GM12878 (cell line): ENCODE results near the gene HEPACAM.

Experiments used
- ATF2 ChIP-seq: IDR thresholded peaks from 2 replicates; pipeline ENCODE4 v1.6.1; 2012; ENCODE audit warnings: low read length, inconsistent platforms
- CBFB ChIP-seq: IDR thresholded peaks from 2 replicates; pipeline ENCODE4 v1.6.1; 2016; ENCODE audit warnings: antibody characterized with exemption, low read depth
- EP300 ChIP-seq, 2 experiments: fragments of 150-350 bp in 1 of 2; IDR thresholded peaks; 2 replicates each; pipeline ENCODE4 v1.6.1; 2011 to 2012; ENCODE audit warnings: low read depth in 2 of 2, low read length in 2 of 2, borderline replicate concordance in 1 of 2, improper control_type of control experiment in 1 of 2, inconsistent platforms in 1 of 2; ENCODE audit not compliant: control insufficient read depth in 1 of 2
- FOXM1 ChIP-seq: IDR thresholded peaks from 2 replicates; pipeline ENCODE4 v1.6.1; 2012; ENCODE audit warnings: low read depth, mild to moderate bottlenecking, inconsistent platforms, low read length, moderate library complexity
- KDM1A ChIP-seq: fragments of 200-600 bp; sonication (generic); IDR thresholded peaks from 2 replicates; pipeline ENCODE4 v1.6.1; 2016; ENCODE audit warnings: borderline replicate concordance
- MTA2 ChIP-seq: fragments of 450-650 bp; IDR thresholded peaks from 2 replicates; pipeline ENCODE4 v1.6.1; 2016; ENCODE audit warnings: low read depth, mild to moderate bottlenecking, moderate library complexity
- MTA3 ChIP-seq: IDR thresholded peaks from 2 replicates; pipeline ENCODE4 v1.6.1; 2012; ENCODE audit warnings: low read length, inconsistent platforms, borderline replicate concordance
- NR2C2 ChIP-seq: IDR thresholded peaks from 2 replicates; pipeline ENCODE4 v1.6.1; 2011; ENCODE audit warnings: borderline replicate concordance, low read depth; ENCODE audit not compliant: control insufficient read depth, insufficient read length
- REST ChIP-seq: IDR thresholded peaks from 2 replicates; pipeline ENCODE4 v1.6.1; 2012; ENCODE audit warnings: mild to moderate bottlenecking, low read depth, low read length
- TF ChIP-seq, protein P1 (sequence below), 3 experiments: IDR thresholded peaks in 2 of 3; conservative IDR thresholded peaks in 1 of 3; 2 replicates each; pipeline ENCODE4 v1.5.1; 2011; ENCODE audit warnings: low read depth in 3 of 3, low read length in 3 of 3, mild to moderate bottlenecking in 3 of 3, control low read depth in 2 of 3, moderate library complexity in 2 of 3, inconsistent platforms in 1 of 3, mixed read lengths in 1 of 3; ENCODE audit not compliant: control insufficient read depth in 2 of 3, insufficient read depth in 1 of 3; ENCODE audit errors: extremely low read depth in 1 of 3

DNA sequence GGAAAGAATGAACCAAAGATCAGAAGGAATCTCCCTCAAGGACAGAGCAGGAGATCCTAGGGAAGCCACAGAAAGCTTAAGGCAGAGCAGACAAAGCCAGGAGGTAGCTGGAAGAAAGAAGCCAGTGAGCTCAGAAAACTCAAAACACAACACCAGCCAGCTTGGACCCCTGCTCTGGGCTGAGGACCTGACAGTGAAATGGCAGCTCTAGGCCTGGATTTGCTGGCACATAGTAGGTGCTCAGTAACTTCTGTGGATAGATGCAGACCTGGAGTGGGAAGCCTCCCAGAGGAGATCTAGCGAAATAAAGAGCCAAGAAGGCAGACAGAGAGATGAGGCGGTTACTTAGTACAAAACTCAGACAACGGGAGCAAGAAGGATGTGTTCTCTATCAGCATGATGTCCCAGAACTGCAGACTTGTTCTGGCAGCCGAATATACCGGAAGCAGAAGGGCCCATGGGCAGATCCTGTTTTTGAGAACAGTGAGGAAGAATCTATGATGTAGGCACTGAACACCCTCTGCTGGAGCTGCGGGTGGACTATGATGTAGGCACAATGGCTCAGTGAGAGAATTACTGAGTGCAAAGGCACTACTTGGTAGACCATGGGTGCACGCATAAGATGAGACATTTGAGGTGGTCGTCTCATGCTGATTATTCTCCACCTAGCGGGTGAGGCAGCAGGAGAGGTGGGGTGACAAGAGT lies 42.9 kb downstream of the HEPACAM start:
- TF ChIP-seq ATF2, result no peak
- no peak for TF ChIP-seq EP300 (IDR thresholded peaks at IDR 0.05; ENCODE audit: borderline replicate concordance in 1 of 2, control insufficient read depth in 1 of 2, low read depth in 2 of 2, low read length in 2 of 2)
- TF ChIP-seq, protein P1, sequence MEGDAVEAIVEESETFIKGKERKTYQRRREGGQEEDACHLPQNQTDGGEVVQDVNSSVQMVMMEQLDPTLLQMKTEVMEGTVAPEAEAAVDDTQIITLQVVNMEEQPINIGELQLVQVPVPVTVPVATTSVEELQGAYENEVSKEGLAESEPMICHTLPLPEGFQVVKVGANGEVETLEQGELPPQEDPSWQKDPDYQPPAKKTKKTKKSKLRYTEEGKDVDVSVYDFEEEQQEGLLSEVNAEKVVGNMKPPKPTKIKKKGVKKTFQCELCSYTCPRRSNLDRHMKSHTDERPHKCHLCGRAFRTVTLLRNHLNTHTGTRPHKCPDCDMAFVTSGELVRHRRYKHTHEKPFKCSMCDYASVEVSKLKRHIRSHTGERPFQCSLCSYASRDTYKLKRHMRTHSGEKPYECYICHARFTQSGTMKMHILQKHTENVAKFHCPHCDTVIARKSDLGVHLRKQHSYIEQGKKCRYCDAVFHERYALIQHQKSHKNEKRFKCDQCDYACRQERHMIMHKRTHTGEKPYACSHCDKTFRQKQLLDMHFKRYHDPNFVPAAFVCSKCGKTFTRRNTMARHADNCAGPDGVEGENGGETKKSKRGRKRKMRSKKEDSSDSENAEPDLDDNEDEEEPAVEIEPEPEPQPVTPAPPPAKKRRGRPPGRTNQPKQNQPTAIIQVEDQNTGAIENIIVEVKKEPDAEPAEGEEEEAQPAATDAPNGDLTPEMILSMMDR (IDR thresholded peaks at IDR 0.05 in 2 of 3, conservative IDR thresholded peaks at IDR 0.05 in 1 of 3; ENCODE audit: control insufficient read depth in 2 of 3, extremely low read depth in 1 of 3, insufficient read depth in 1 of 3, low read depth in 3 of 3, low read length in 3 of 3), result no peak
- TF ChIP-seq REST, result no peak
- TF ChIP-seq KDM1A, result no peak
- TF ChIP-seq CBFB, result no peak
- no peak for TF ChIP-seq FOXM1
- no peak for TF ChIP-seq NR2C2
- TF ChIP-seq MTA2, result no peak
- no peak for TF ChIP-seq MTA3
